Lower leg skin (tissue), 4 donors: Measurements from ENCODE around the gene CNPPD1. TPM values are rescaled to one million over a fixed set of nuclear protein-coding genes. Genes with fewer than 3 reads are reported as not detected.
A peak's percentile ranks its signal among the peaks of the same experiment; 100 is the strongest.

Experiments used
- DNase-seq, 2 donors: peaks; one replicate each; pipeline ENCODE4 v3.0.0-alpha.2; 2019; ENCODE audit warnings: low spot score in 2 of 2
- H3K4me3 ChIP-seq: fragments of 200-600 bp; sonication (generic); 2 replicates; pipeline ENCODE4 v1.5.1; 2017; ENCODE audit warnings: mild to moderate bottlenecking, low read depth; ENCODE audit not compliant: poor library complexity, severe bottlenecking
- POLR2A ChIP-seq, 2 donors: fragments of 450-650 bp; IDR thresholded peaks; one replicate each; pipeline ENCODE4 v1.6.1; 2016 to 2017; ENCODE audit warnings: antibody characterized with exemption in 2 of 2, mild to moderate bottlenecking in 1 of 2, moderate library complexity in 1 of 2
- WGBS, 2 donors: methylation state at CpG; one replicate each; pipeline ENCODE4 v1.1.5; 2018; 5-methylcytosine and 5-hydroxymethylcytosine counted together
- intact Hi-C: fragments of 100-400 bp; cut with DNase I; formaldehyde crosslinking; loops from one replicate; pipeline ENCODE4 v1.15.0; 2023; ENCODE audit warnings: low total_unique reads
- total RNA-seq, 4 donors: library from RNA; depleted of rRNA; stranded (reverse); fragments of >200 nt; gene quantifications; one replicate each; pipeline ENCODE4 v1.1.0, GENCODE V29; 2016
- TF ChIP-seq, protein P1 (sequence below), 3 donors: fragments of 450-650 bp; IDR thresholded peaks; one replicate each; pipeline ENCODE4 v1.5.1; 2016; ENCODE audit warnings: antibody characterized with exemption in 3 of 3, mild to moderate bottlenecking in 3 of 3, moderate library complexity in 2 of 3

Gene CNPPD1
- total RNA-seq, 4 donors from 2014 or later, result 48.0 to 76.7 (median 66.9) TPM

- WGBS, 2 donors, result 90 to 92% methylated on average over 6 of the region's 6 CpGs
- no peak for DNase-seq
- TF ChIP-seq, protein P1, sequence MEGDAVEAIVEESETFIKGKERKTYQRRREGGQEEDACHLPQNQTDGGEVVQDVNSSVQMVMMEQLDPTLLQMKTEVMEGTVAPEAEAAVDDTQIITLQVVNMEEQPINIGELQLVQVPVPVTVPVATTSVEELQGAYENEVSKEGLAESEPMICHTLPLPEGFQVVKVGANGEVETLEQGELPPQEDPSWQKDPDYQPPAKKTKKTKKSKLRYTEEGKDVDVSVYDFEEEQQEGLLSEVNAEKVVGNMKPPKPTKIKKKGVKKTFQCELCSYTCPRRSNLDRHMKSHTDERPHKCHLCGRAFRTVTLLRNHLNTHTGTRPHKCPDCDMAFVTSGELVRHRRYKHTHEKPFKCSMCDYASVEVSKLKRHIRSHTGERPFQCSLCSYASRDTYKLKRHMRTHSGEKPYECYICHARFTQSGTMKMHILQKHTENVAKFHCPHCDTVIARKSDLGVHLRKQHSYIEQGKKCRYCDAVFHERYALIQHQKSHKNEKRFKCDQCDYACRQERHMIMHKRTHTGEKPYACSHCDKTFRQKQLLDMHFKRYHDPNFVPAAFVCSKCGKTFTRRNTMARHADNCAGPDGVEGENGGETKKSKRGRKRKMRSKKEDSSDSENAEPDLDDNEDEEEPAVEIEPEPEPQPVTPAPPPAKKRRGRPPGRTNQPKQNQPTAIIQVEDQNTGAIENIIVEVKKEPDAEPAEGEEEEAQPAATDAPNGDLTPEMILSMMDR (IDR thresholded peaks at IDR 0.05), result no peak
- TF ChIP-seq POLR2A (IDR thresholded peaks at IDR 0.05), result no peak
- intact Hi-C loops, result no loop called here
- no peak overlapping the region for H3K4me3 ChIP-seq
Observed at GRCh38 chr2:219214786-219215185, 38.1 kb upstream of the CNPPD1 start.

DNA sequence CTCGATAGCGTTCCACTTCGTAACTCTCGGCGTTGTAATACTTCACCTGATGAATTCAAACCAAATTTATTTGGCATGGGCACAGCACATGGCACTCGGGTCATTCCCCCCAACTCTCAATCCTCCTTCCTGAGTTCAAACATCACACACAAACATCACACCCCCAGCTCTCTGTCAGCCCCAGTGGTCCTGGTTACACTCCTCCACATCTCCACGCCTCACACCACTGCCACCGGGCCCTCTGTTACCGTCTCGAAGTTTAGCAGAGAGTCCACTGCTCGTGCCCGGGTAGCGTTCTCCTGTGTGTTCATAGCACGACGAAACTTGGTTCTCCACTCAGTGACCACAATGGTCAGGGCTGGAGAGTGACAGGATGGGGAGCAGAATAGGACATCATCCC lies 37.4 kb upstream of the CNPPD1 start:
- 92 to 97% methylated on average over 15 of the region's 15 CpGs for WGBS, 2 donors
- H3K4me3 ChIP-seq, result no peak overlapping the region
- TF ChIP-seq POLR2A (IDR thresholded peaks at IDR 0.05), result no peak
- TF ChIP-seq, protein P1 (IDR thresholded peaks at IDR 0.05), result no peak
- intact Hi-C loops, result no loop called here
- DNase-seq, result no peak

DNA sequence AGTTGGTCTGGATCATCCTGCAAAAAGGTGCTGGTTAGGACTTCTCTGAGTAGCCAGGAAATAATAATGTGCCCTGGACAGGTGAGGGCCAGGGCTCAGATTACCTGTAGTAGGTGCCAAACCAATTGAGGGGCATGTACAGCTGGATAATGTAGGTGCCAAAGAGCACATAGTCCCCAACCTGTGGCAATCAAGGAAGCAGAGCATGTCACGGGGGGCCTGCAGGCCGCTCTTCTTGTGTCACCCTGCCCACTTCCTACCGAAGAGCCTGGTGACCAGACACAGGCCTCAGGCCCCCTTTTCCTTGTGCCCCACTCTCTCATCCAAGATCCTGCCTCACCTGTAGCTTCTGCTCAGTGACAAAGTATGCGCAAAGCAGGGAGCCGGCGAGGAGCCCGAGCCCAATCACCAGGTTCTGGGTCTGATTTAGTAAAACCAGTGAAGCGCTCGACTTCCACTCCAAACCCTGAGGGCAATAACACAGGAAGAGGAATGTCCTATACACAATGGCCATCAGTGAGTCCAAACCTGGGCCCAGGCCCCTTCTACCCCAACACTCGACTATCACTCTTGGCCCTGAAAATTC lies 36.9 kb upstream of the CNPPD1 start:
- TF ChIP-seq POLR2A (IDR thresholded peaks at IDR 0.05), result no peak
- TF ChIP-seq, protein P1 (IDR thresholded peaks at IDR 0.05), result no peak
- peak in 1 of 2 donors; percentile 58 for DNase-seq
- no peak overlapping the region for H3K4me3 ChIP-seq
- intact Hi-C loops, result no loop called here
- WGBS, 2 donors, result 94% methylated on average over 10 of the region's 10 CpGs

GRCh38 chr2:219213026-219213415 lies 36.3 kb upstream of the CNPPD1 start:
- intact Hi-C loops, result no loop called here
- peak in 1 of 2 donors; percentile 34 for DNase-seq
- H3K4me3 ChIP-seq, result no peak overlapping the region
- TF ChIP-seq, protein P1 (IDR thresholded peaks at IDR 0.05), result no peak
- no peak for TF ChIP-seq POLR2A (IDR thresholded peaks at IDR 0.05)
- WGBS, 2 donors, result 87 to 90% methylated on average over 8 of the region's 8 CpGs

- DNase-seq, result peak in 1 of 2 donors; percentile 72
- intact Hi-C loops, result no loop called here
- WGBS, 2 donors, result 86 to 94% methylated on average over 9 of the region's 9 CpGs
- no peak for TF ChIP-seq POLR2A (IDR thresholded peaks at IDR 0.05)
- TF ChIP-seq, protein P1 (IDR thresholded peaks at IDR 0.05), result no peak
- H3K4me3 ChIP-seq, result no peak overlapping the region
Observed at GRCh38 chr2:219210886-219211362, 34.2 kb upstream of the CNPPD1 start.
